GM18502 (cell line): ENCODE measurements around the gene RWDD2A.
"Not testable (repeated sequence)": the region's sequence is repeated elsewhere in the genome, so short reads cannot be mapped to it uniquely, and the experiment has no call there.

Experiments used
- ATAC-seq: cut with Tn5 transposase; IDR thresholded peaks from one replicate; pipeline ENCODE4 v1.9.1; 2021; ENCODE audit warnings: mild to moderate bottlenecking; ENCODE audit not compliant: unreplicated experiment, poor library complexity

The RWDD2A gene

GRCh38 chr6:83192871-83193746, at the start of gene RWDD2A, which contains the start of gene PGM3:
Gene RWDD2A (plus strand): TSS chr6:83193357. CDS start chr6:83194452, 1,095 bp downstream.
Gene PGM3 (minus strand): TSS chr6:83193265. CDS start chr6:83191012, 2,253 bp downstream.
- ATAC-seq = peak; percentile 98

- ATAC-seq = no peak
These were observed 42.0 kb upstream of the RWDD2A start for GRCh38 chr6:83151114-83151513.

GRCh38 chr6:83152913-83153312, 40.2 kb upstream of the RWDD2A start:
- no peak for ATAC-seq

- ATAC-seq = no peak
These were observed 39.2 kb upstream of the RWDD2A start for GRCh38 chr6:83153883-83154521.

- no peak for ATAC-seq
These were observed 37.4 kb upstream of the RWDD2A start for GRCh38 chr6:83155794-83156193.

GRCh38 chr6:83160167-83160566, 33.0 kb upstream of the RWDD2A start:
- ATAC-seq = no peak

GRCh38 chr6:83167726-83168278, 25.4 kb upstream of the RWDD2A start:
- ATAC-seq = no peak

GRCh38 chr6:83168556-83168955, 24.6 kb upstream of the RWDD2A start:
- ATAC-seq = no peak

GRCh38 chr6:83169106-83169505, 24.1 kb upstream of the RWDD2A start:
- no peak for ATAC-seq

GRCh38 chr6:83169511-83169910, 23.6 kb upstream of the RWDD2A start:
- no peak for ATAC-seq

- no peak for ATAC-seq
These were observed 16.9 kb upstream of the RWDD2A start for GRCh38 chr6:83176246-83176645.

GRCh38 chr6:83180426-83180950, 12.7 kb upstream of the RWDD2A start:
- no peak for ATAC-seq

GRCh38 chr6:83182114-83182513, 11.0 kb upstream of the RWDD2A start:
- no peak for ATAC-seq

- ATAC-seq = no peak
These were observed 9.9 kb upstream of the RWDD2A start for GRCh38 chr6:83183082-83183828.

GRCh38 chr6:83185096-83185495, 8.1 kb upstream of the RWDD2A start:
- no peak for ATAC-seq

- no peak for ATAC-seq
These were observed 4.7 kb upstream of the RWDD2A start for GRCh38 chr6:83188501-83188900.

GRCh38 chr6:83190626-83191025, 2.5 kb upstream of the RWDD2A start:
- no peak for ATAC-seq

- ATAC-seq = not testable (repeated sequence)
These were observed 1.2 kb upstream of the RWDD2A start for GRCh38 chr6:83191974-83192373.

GRCh38 chr6:83192456-83192855, 701 bp upstream of the RWDD2A start:
- peak; percentile 1 for ATAC-seq
